ENCODE measurements around the gene USF3. TPM values are rescaled to one million over a fixed set of nuclear protein-coding genes. Genes with fewer than 3 reads are reported as not detected.
A peak's percentile ranks its signal among the peaks of the same experiment; 100 is the strongest.
"Not testable (repeated sequence)": the region's sequence is repeated elsewhere in the genome, so short reads cannot be mapped to it uniquely, and the experiment has no call there.

The USF3 gene
- total and polyA plus RNA-seq, 4 experiments from 2014 or later, result 1.4 to 23.7 (median 14.6) TPM

GRCh38 chr3:113638910-113639309 is 57.5 kb downstream of the USF3 start:
- ChIA-PET CTCF (ENCODE audit: partially characterized antibody) (no interaction called here), POLR2A (ENCODE audit: partially characterized antibody) (no interaction called here)
- H3K27me3 ChIP-seq (ENCODE audit: insufficient read depth, low read length), result no peaks in the 10 kb centered on the region
- no peaks in the 10 kb centered on the region for H3K4me1 Mint-ChIP-seq
- no peak overlapping the region for H3K4me3 Mint-ChIP-seq
- no peaks in the 10 kb centered on the region for H3K27me3 Mint-ChIP-seq
- H3K27ac ChIP-seq (ENCODE audit: low read depth, low read length), result no peak overlapping the region
- H3K4me3 ChIP-seq (ENCODE audit: low read length in 2 of 2), result no peak overlapping the region
- H3K9me3 Mint-ChIP-seq, result peaks cover 0 to 6% (median 3%) of the 10 kb centered on the region in 8 donors
- no peaks in the 10 kb centered on the region for H3K36me3 ChIP-seq (ENCODE audit: insufficient read depth, low read length)
- H3K27ac Mint-ChIP-seq, result no peak overlapping the region
- intact Hi-C loops (cut with micrococcal nuclease), result no loop called here
- no peaks in the 10 kb centered on the region for H3K4me1 ChIP-seq (ENCODE audit: insufficient read depth, low read length)
- peaks cover 0 to 3% of the 10 kb centered on the region in 2 donors for H3K36me3 Mint-ChIP-seq
- H3K9me3 ChIP-seq (ENCODE audit: control insufficient read depth in 1 of 2, low read length in 2 of 2), result no peaks in the 10 kb centered on the region
- no peak for DNase-seq

DNA sequence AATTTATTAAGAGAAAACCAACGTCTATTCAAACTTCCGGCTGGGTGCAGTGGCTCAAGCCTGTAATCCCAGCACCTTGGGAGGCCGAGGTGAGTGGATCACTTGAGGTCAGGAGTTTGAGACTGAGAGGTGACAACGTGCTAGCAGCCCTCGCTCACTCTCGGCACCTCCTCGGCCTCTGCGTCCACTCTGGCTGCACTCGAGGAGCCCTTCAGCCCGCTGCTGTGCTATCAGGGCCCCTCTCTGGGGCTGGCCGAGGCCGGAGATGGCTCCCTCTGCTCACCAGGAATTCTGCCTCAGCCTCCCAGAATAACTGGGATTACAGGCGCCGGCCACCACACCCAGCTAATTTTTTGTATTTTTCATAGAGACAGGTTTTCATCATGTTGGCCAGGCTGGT is 58.7 kb downstream of the USF3 start:
- intact Hi-C loops (cut with micrococcal nuclease), result no loop called here
- CTCF ChIA-PET (ENCODE audit: partially characterized antibody), result no interaction called here
- Mint-ChIP-seq H3K27ac (no peak overlapping the region), H3K9me3 (peaks cover 0 to 3% (median 0%) of the 10 kb centered on the region in 8 donors), H3K4me3 (no peak overlapping the region), H3K27me3 (no peaks in the 10 kb centered on the region), H3K36me3 (no peaks in the 10 kb centered on the region), H3K4me1 (no peaks in the 10 kb centered on the region)
- Histone ChIP-seq H3K36me3 (ENCODE audit: insufficient read depth, low read length) (no peaks in the 10 kb centered on the region), H3K9me3 (ENCODE audit: control insufficient read depth in 1 of 2, low read length in 2 of 2) (no peaks in the 10 kb centered on the region), H3K4me1 (ENCODE audit: insufficient read depth, low read length) (no peaks in the 10 kb centered on the region), H3K4me3 (ENCODE audit: low read length in 2 of 2) (no peak overlapping the region), H3K27me3 (ENCODE audit: insufficient read depth, low read length) (no peaks in the 10 kb centered on the region), H3K27ac (ENCODE audit: low read depth, low read length) (no peak overlapping the region)
- POLR2A ChIA-PET (ENCODE audit: partially characterized antibody), result no interaction called here
- DNase-seq, result no peak

GRCh38 chr3:113636034-113636433 is 60.4 kb downstream of the USF3 start:
- H3K36me3 Mint-ChIP-seq; H3K27me3 Mint-ChIP-seq; H3K27ac ChIP-seq (ENCODE audit: low read depth, low read length); H3K9me3 ChIP-seq (ENCODE audit: control insufficient read depth in 1 of 2, low read length in 2 of 2); H3K4me1 Mint-ChIP-seq; POLR2A ChIA-PET (ENCODE audit: partially characterized antibody); H3K4me3 Mint-ChIP-seq; H3K27me3 ChIP-seq (ENCODE audit: insufficient read depth, low read length); DNase-seq; H3K4me1 ChIP-seq (ENCODE audit: insufficient read depth, low read length); H3K9me3 Mint-ChIP-seq; H3K36me3 ChIP-seq (ENCODE audit: insufficient read depth, low read length); H3K27ac Mint-ChIP-seq; CTCF ChIA-PET (ENCODE audit: partially characterized antibody); H3K4me3 ChIP-seq (ENCODE audit: low read length in 2 of 2); intact Hi-C loops (cut with micrococcal nuclease): not testable (repeated sequence)

DNA sequence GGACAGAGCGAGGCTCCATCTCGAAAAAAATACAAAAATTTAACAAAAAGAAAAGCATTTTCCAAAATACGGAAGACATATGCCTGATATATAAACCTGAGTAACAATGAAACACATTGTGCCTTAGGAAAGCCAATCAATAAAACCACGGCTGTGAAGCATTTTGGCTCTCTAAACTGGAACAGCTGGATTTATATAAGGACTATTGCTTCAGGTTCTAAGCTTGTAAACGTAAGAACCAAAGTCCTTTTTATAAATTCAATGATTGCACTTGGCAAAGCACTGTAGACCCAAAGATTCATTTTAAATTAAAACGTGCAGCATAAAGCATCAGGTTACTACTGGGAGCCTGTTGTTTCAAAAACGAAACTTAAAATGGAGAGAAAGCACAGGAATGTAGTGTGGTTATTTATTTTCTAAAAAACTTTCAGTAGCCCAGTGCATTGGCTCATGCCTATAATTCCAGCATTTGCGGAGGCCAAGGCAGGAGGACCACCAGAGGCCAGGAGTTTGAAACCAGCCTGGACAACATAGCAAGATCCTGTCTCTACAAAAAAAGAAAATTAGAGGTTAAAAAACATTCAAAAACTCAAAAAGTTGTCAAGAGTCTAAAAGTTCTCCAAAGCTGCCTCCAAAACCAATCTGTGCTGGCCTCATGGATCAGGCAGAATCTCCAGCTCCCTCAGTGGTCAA is 61.5 kb downstream of the USF3 start:
- H3K4me3 Mint-ChIP-seq, result no peak overlapping the region
- H3K36me3 Mint-ChIP-seq, result peaks cover 5 to 7% of the 10 kb centered on the region in 2 donors
- ChIA-PET CTCF (ENCODE audit: partially characterized antibody) (no interaction called here), POLR2A (ENCODE audit: partially characterized antibody) (no interaction called here)
- H3K36me3 ChIP-seq (ENCODE audit: insufficient read depth, low read length), result peaks cover 8% of the 10 kb centered on the region
- no peak overlapping the region for H3K27ac Mint-ChIP-seq
- no peaks in the 10 kb centered on the region for H3K4me1 Mint-ChIP-seq
- no peaks in the 10 kb centered on the region for H3K27me3 ChIP-seq (ENCODE audit: insufficient read depth, low read length)
- no peaks in the 10 kb centered on the region for H3K9me3 Mint-ChIP-seq
- H3K9me3 ChIP-seq (ENCODE audit: control insufficient read depth in 1 of 2, low read length in 2 of 2), result no peaks in the 10 kb centered on the region
- H3K4me3 ChIP-seq (ENCODE audit: low read length in 2 of 2), result no peak overlapping the region
- H3K27ac ChIP-seq (ENCODE audit: low read depth, low read length), result no peak overlapping the region
- no peaks in the 10 kb centered on the region for H3K27me3 Mint-ChIP-seq
- intact Hi-C loops (cut with micrococcal nuclease), result no loop called here
- H3K4me1 ChIP-seq (ENCODE audit: insufficient read depth, low read length), result no peaks in the 10 kb centered on the region
- no peak for DNase-seq

- Histone ChIP-seq H3K9me3 (ENCODE audit: control insufficient read depth in 1 of 2, low read length in 2 of 2) (no peaks in the 10 kb centered on the region), H3K27me3 (ENCODE audit: insufficient read depth, low read length) (no peaks in the 10 kb centered on the region), H3K36me3 (ENCODE audit: insufficient read depth, low read length) (peaks cover 22% of the 10 kb centered on the region), H3K27ac (ENCODE audit: low read depth, low read length) (no peak overlapping the region), H3K4me3 (ENCODE audit: low read length in 2 of 2) (no peak overlapping the region), H3K4me1 (ENCODE audit: insufficient read depth, low read length) (no peaks in the 10 kb centered on the region)
- Mint-ChIP-seq H3K27ac (no peak overlapping the region), H3K27me3 (no peaks in the 10 kb centered on the region), H3K9me3 (no peaks in the 10 kb centered on the region), H3K4me3 (no peak overlapping the region), H3K4me1 (no peaks in the 10 kb centered on the region), H3K36me3 (peaks cover 33 to 39% of the 10 kb centered on the region in 2 donors)
- no peak for DNase-seq
- POLR2A ChIA-PET (ENCODE audit: partially characterized antibody), result no interaction called here
- CTCF ChIA-PET (ENCODE audit: partially characterized antibody), result no interaction called here
- intact Hi-C loops (cut with micrococcal nuclease), result no loop called here
These were observed 64.9 kb downstream of the USF3 start for GRCh38 chr3:113631573-113631972.

DNA sequence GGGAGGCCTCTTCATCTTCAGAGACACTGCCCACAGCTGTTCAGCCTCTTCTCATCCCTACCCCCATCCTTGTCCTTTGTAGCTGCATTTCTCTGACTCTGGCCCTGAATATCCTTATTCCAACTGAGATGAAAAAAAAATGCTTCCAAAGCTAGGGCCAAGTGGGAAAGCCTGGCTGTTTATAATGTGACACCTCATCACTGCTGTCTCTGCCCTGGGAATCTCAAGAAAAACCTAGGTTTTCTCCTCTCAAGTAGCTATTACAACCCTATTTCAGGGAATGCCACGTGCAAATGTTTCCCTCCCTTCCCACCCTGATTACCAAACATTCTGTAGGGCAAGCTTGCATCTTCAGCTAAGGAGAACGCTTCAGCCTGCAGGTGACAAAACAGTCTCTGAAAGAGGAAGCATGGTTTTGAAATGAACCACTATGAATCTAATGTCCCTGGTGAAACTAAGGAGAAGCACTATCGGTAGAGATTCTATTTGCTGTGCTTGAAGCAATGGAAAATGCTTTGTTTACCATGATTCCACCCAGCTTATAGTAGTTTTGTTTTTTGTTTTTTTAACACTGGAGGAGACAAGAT is 65.4 kb downstream of the USF3 start:
- Histone ChIP-seq H3K36me3 (ENCODE audit: insufficient read depth, low read length) (peaks cover 26% of the 10 kb centered on the region), H3K27me3 (ENCODE audit: insufficient read depth, low read length) (no peaks in the 10 kb centered on the region), H3K4me1 (ENCODE audit: insufficient read depth, low read length) (no peaks in the 10 kb centered on the region), H3K9me3 (ENCODE audit: control insufficient read depth in 1 of 2, low read length in 2 of 2) (no peaks in the 10 kb centered on the region), H3K27ac (ENCODE audit: low read depth, low read length) (no peak overlapping the region), H3K4me3 (ENCODE audit: low read length in 2 of 2) (no peak overlapping the region)
- H3K4me1 Mint-ChIP-seq, result no peaks in the 10 kb centered on the region
- H3K9me3 Mint-ChIP-seq, result no peaks in the 10 kb centered on the region
- H3K27me3 Mint-ChIP-seq, result no peaks in the 10 kb centered on the region
- ChIA-PET POLR2A (ENCODE audit: partially characterized antibody) (no interaction called here), CTCF (ENCODE audit: partially characterized antibody) (no interaction called here)
- intact Hi-C loops (cut with micrococcal nuclease), result no loop called here
- no peak overlapping the region for H3K4me3 Mint-ChIP-seq
- peaks cover 38 to 44% of the 10 kb centered on the region in 2 donors for H3K36me3 Mint-ChIP-seq
- DNase-seq, result no peak
- H3K27ac Mint-ChIP-seq, result no peak overlapping the region

- H3K27ac Mint-ChIP-seq, result peak overlapping the region in 1 of 7 donors; percentile 8
- H3K4me1 ChIP-seq (ENCODE audit: insufficient read depth, low read length), result no peaks in the 10 kb centered on the region
- no peak overlapping the region for H3K4me3 ChIP-seq (ENCODE audit: low read length in 2 of 2)
- no peak overlapping the region for H3K4me3 Mint-ChIP-seq
- no peaks in the 10 kb centered on the region for H3K9me3 ChIP-seq (ENCODE audit: control insufficient read depth in 1 of 2, low read length in 2 of 2)
- no peak for DNase-seq
- H3K36me3 Mint-ChIP-seq, result peaks cover 48 to 54% of the 10 kb centered on the region in 2 donors
- CTCF ChIA-PET (ENCODE audit: partially characterized antibody), result no interaction called here
- no peaks in the 10 kb centered on the region for H3K4me1 Mint-ChIP-seq
- no peaks in the 10 kb centered on the region for H3K27me3 Mint-ChIP-seq
- POLR2A ChIA-PET (ENCODE audit: partially characterized antibody), result no interaction called here
- H3K27me3 ChIP-seq (ENCODE audit: insufficient read depth, low read length), result no peaks in the 10 kb centered on the region
- no peak overlapping the region for H3K27ac ChIP-seq (ENCODE audit: low read depth, low read length)
- H3K36me3 ChIP-seq (ENCODE audit: insufficient read depth, low read length), result peaks cover 31% of the 10 kb centered on the region
- intact Hi-C loops (cut with micrococcal nuclease), result no loop called here
- no peaks in the 10 kb centered on the region for H3K9me3 Mint-ChIP-seq
These were observed 66.6 kb downstream of the USF3 start for GRCh38 chr3:113629584-113630421.
